Measurements from ENCODE around the gene IPO9. TPM values are rescaled to one million over a fixed set of nuclear protein-coding genes. Genes with fewer than 3 reads are reported as not detected.
A peak's percentile ranks its signal among the peaks of the same experiment; 100 is the strongest.
"Not testable (repeated sequence)": the region's sequence is repeated elsewhere in the genome, so short reads cannot be mapped to it uniquely, and the experiment has no call there.

Gene IPO9
- total RNA-seq, 1 experiment from 2014 or later = 24.8 TPM

DNA sequence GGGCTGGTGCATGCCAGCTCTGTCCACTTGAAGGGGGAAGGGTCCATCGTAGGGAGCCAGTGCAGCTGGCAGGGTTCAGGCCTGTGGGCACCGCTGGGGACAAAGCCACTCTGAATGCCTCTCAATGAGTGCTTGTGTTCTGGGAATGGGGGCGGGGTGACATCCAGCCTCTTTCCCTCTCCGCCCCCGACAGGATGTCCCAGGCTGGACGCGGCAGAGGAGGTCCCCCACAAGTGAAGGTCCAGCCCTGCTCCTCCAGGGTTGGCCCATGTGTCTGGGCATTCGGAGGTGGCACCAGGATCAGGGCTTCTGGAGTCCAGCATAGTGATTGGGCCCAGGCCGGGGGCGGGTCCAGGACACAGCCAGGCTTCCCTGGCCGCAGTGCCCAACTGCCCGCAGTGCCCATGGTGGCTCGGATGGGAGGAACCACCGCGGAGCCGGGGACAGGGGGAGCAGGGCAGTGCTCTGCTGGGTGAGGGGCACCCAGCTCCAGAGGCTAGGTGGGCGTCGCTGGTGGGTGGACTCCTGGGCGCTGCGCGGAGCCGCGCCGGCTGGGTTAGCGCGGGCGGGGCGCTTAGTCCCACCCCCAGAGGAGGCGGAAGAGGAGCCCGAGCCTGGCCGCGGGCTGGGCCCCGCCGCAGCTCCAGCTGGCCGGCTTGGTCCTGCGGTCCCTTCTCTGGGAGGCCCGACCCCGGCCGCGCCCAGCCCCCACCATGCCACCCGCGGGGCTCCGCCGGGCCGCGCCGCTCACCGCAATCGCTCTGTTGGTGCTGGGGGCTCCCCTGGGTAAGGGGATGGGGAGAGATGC lies 59.5 kb downstream of the IPO9 start, which contains the start of gene SHISA4:
Gene SHISA4 (plus strand): TSS at position 617 of the 808 bp plus-strand sequence. CDS start 97 bp downstream, at position 714.
- peak; percentile 94 for DNase-seq (ENCODE audit: low spot score)

DNA sequence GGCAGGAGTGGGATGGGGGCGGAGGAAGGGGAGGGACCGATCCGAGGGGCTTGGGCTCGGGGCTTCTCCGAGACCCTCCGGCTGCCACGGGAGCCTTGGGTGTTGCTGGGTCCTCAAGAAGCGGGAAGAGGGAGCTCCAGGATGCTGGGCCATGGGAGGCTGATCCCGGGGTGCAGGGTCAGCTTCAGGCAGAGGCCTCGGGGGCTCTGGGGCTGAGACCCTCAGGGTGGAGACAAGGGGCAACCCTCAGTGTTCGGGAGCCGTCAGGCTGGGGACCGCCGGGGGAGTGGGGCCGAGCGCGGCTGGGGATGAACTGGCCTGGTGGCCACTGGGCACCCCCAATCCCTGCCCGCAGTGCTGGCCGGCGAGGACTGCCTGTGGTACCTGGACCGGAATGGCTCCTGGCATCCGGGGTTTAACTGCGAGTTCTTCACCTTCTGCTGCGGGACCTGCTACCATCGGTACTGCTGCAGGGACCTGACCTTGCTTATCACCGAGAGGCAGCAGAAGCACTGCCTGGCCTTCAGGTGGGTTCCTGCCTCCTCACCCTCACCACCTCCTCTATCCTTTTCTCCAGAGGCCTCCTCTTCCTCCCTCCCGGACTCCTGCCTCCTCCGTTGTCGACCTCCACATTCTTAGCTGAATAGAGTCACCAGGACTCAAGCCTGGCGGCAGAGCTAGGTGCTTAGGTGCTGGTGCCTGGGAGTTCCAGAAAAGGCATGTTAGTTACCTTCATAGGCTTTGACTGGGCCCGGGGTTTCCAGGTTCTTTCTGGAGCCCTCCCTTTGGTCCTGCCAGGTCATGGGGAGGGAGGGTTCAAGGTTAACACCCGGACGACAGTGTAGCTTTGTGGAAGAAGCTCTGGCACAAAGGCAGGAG lies 60.4 kb downstream of the IPO9 start:
- DNase-seq (ENCODE audit: low spot score) = no peak

DNA sequence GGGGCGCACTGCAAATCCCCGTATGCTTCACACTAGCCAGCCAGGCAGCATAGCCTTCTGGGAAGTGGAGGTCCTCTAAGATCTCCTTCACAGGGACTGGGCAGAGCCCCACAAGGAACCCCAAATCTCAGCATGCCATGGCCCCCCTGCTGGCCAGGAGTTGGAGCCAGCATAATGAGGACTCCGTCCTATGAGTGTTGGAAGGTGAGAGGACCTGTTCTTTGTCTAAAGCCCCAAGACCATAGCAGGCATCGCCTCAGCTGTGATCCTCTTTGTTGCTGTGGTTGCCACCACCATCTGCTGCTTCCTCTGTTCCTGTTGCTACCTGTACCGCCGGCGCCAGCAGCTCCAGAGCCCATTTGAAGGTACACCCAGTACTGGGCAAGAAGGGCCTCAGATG lies 61.3 kb downstream of the IPO9 start:
- DNase-seq (ENCODE audit: low spot score) = no peak

DNA sequence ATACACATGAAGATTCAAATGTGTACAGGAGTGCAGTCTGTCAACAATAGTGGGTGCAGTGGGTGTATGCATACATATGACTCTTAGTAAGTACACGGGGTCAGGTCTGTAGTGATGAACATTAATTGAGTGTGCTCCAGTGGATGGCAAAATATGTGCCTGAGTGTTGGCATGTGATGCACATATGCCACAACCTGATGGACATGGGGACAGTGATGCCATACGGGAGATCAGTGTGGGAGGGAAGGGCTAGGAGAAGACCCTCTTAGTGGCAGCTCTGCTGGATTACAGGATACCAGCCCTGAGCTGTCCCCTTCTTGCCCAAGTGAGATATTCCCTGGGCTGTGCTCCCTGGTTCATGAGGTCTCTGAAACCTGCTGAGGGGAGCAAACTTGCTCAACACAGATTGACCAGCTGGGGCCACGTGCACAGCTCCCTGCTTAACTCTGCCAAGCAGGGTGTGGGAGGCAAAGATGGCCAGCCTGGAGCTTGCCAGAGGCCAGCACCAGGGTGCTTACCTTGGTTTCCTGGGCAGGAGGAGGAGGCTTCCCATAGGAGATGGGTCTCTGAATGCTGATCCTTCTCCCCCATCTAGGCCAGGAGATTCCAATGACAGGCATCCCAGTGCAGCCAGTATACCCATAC lies 62.0 kb downstream of the IPO9 start:
- DNase-seq (ENCODE audit: low spot score) = no peak

DNA sequence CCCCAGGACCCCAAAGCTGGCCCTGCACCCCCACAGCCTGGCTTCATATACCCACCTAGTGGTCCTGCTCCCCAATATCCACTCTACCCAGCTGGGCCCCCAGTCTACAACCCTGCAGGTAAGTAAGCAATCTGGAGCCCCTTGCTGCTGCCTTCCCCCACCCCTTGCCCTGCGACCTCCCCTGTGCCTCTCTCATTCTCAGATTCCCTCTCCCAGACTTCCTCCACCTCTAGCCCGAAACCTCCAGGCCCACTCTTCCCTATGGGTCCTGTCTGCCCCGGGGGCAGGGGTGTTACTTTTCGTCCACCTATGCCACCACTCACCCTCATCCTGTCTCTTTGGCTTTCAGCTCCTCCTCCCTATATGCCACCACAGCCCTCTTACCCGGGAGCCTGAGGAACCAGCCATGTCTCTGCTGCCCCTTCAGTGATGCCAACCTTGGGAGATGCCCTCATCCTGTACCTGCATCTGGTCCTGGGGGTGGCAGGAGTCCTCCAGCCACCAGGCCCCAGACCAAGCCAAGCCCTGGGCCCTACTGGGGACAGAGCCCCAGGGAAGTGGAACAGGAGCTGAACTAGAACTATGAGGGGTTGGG lies 62.6 kb downstream of the IPO9 start:
- no peak for DNase-seq (ENCODE audit: low spot score)

DNA sequence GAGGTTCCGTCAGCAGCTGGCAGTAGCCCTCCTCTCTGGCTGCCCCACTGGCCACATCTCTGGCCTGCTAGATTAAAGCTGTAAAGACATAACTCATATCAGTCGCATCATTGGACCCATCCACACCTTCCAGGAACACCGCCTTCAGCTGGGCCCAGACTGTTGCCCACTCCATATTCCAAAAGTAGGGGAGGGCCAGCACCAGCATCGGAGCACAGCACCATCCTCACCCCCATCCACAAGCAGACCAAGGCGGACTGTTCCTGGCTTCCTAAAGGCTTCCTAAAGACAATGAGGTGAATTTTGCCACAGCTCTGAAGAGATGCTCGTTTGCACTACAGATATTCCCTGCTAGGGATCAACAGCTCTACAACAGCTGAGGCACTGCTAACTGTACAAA lies 63.3 kb downstream of the IPO9 start:
- DNase-seq (ENCODE audit: low spot score) = no peak

DNA sequence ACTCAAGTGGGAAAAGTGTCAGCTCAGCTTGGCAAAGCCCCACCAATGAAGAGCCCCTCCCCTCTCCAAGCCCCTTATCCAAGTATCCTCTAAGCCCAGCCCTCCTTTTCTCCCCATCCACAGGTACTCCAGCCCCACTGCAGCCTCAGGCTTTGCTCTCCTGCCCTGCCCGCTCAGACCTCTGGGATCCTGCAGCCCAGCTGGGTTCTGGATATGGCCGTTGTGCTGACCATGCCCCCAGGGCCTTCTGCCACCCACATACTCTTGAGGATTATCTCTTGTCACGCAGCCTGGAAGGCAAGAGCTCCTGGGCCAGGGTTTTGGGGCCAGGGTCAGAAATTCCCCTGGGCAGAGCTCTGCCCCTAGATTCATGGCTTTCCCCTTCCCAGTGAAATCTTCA lies 64.5 kb downstream of the IPO9 start:
- DNase-seq (ENCODE audit: low spot score) = no peak

DNA sequence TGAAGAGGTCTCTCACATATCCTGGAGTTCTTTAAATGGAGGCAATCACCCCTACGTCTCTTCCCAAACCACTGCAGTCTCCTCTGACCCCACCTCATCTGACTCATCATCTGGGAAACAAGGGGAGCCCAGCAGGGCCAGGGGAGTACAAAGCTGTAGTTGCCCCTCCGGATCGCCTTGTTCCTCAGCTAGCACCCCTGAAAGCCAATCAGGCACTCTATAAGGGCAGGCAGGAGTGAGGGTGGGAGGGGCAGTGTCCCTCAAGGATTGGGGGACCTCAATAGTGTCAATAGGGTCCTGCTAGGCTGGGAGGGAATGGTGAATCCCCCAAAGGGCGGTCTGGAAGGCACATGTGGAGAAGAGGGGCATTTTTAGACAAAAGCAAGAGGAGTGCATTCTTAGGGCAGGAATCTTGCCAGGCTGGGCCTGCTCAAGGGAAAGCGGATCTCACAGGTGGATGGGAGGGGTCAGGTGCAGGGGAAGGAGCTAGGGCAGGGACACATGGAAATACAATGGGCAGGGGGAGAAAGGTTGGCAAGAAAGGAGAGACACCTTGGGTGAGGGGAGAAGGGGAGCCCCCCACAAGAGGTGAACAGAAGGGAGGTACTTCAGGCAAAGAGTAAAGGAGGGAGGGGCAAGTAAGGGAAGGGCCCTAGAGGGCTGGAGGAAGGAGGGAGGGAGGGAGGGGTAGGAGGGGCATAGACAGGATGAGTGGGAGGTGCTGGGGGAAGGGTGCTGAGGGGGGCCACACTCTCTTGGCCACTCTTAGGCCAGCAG lies 65.6 kb downstream of the IPO9 start:
- DNase-seq (ENCODE audit: low spot score) = no peak

DNA sequence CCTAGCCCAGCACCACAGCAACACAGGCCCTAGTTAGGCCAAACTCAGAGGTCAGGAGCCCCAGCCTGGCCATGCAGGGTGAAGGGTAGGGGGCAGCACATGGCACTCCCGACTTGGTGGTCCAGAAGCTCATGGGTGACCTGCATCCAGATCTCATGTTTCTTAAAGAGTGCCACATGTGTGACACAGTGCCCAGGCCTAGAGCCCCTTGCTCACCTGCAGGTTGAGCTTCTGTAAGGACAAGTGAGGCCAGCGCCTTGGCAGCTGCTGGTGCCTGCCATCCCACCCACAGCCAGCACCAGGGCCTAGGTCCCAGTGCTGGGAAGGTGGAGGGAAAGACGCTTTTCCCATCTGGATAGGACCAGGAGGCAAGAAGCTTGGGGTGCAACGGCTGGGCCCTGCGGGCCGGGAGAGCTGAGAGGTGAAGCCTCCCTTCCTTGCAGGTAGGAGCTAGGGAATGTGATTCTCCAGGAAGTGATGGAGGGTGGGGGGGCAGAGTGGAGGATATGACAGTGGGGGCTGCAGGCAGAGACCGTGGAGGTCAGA lies 66.2 kb downstream of the IPO9 start:
- DNase-seq (ENCODE audit: low spot score) = no peak

DNA sequence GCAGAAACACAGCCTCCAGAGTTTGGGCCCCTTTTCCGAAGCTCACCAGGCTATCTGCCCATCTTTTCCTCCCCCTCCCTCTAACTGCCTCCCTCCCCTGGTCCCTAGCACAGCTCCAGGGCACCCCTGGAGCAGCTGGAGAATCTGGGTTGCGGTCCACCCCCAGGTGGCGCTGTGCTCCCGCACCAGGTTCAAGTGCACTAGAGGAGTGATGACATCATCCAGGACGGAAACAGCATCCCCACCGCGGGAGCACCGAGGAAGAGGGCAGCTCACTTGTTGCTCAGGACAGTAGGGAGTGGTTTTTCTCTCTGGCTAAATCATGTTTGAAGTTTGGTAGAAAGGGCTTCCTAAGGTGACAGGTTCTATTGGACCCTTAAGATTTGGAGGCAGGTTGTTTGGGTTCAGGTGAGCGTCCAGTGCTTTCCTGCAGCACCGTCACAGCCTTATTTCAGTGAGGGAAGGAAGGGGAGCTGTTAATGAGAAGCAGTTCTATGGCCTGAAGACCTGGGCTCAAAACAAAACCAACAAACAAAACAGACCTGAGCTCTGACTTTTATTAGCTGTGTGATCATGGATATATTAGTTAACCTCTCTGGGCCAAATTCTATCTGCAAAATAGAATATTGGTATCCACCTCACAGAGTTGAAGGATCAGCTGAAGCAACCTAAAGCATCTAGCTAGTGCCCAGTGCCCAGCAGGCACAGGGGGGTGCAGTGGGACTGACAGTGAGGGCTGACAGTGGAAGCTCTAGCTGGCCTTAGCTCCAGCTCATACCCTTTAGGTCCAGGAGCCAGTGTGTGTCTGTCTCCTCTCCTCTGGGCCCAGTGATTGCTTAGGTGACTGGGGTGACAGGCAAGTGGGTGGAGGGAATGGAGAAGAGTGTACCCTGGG lies 67.2 kb downstream of the IPO9 start:
- DNase-seq (ENCODE audit: low spot score) = peak; percentile 92

DNA sequence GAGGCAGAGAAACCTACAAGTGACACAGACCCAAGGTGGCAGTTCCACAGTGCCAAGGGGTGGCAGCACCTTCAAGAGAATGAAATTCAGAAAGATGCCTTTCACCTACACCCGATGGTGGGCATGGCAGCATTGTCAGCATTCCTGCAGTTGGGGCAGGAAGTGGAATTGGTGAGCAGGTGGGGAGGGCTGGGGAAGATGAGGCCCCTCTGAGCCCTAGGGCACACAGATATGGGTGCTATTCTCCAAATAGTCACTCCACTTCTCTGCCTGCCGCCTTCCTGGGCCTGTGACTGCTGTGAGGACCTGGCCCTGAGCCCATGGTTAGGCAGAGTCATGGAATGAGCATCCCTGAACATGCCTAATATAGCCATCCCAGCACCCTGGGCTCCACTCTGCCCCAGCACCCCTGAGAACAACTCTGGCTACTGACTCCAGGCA lies 68.0 kb downstream of the IPO9 start:
- DNase-seq (ENCODE audit: low spot score) = no peak

DNA sequence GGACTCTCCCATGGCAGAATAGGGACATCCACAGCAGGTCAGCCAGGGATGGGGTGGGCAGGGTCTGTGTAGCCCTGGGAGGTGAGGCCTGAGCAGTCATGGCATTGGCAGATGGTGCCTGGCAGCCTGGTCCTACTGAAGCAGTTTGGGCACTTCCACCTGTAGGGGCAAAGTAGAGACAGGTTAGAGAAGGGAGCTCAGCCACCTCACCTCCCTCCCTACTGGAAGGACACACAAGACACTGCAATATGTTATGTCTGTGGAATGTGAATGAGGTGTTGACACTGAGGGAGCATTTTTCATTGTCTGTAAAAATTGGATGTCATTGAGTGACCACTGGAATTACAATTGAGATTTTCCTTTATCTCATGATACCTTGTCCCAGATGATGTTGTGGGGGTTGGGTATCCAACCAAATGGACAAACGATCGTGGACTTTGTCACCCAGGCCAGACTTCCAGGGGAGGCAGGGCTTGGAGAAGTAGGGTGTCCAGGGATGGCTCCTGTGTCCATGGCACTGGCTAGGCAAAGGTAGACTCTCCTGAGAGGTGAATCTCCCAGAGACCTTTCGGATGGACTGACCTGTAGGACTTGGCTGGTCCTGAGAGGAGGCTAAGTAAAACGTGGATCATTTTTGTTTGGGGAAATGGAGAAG lies 69.4 kb downstream of the IPO9 start:
- no peak for DNase-seq (ENCODE audit: low spot score)

DNA sequence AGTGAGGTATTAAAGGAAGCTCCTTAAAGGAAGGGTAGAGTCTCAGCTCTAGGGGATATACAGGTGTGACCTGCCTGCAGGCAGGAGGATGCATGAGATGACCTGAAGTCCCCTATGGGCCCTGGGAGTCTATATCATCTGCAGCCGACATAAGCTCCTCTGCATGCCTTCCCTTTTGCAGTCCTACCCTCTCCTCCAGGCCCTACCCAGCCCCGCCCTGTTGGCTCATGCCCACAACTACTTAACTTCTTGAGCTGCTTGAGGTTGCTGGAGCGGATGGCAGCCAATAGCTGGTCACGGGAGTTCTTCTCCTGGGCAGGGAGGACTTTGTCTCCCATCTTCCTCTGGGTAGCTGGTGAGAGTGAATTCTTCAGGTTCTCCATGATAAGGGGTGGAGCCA lies 70.0 kb downstream of the IPO9 start:
- no peak for DNase-seq (ENCODE audit: low spot score)

DNA sequence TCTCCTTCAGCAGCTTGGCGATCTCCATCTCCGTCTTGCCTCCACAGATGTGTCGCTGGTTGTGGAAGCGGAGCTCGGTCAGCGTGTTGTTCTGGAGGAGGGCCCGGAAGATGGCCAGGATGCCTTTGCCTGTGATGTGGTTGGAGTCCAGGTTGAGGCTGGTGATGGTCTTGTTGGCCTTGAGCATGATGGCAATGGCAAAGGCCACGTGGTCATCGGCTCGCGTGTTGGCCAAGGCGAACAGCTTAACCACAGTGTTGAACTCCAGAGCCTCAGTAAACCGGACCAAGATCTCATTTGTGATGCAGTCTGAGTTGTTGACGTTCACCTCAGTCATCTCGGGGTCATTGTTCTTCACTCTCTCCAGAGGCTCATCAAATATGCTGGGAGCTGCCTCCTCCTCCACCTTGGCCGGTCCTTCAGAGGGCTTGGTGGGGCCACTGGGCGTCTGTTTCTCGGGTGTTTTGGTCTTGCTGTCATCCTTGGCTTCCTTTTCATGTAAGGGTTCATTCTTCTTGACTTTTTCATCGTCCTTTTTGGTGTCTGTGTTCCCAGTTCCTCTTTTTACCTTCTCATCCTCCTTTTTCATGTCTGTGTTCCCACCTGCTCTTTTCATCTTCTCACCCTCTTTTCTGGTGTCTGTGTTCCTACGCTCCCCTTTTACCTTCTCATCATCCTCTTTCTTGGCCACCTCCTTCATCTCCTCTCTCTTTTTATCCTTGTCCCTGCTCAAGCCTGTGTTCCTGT lies 70.9 kb downstream of the IPO9 start:
- no peak for DNase-seq (ENCODE audit: low spot score)

DNA sequence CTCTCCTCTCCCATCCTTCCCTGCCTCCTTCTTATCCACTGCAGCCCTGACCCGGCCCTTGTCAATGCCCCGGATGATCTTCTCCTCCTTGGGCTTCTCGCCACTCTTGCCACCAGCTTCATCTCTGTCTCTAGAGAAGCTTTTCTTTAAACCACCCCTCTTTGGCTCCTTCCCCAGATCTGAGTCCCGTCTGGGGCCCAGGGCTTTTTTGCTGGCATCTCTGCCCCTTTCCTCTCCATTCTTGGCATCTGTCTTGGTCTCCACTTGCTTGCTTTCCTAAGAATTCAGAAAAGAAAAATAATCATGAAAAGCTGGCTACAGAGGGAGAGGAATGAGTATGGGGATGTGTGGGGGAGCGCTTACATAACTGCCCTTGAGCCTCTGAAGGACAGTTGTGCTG lies 71.5 kb downstream of the IPO9 start:
- no peak for DNase-seq (ENCODE audit: low spot score)

DNA sequence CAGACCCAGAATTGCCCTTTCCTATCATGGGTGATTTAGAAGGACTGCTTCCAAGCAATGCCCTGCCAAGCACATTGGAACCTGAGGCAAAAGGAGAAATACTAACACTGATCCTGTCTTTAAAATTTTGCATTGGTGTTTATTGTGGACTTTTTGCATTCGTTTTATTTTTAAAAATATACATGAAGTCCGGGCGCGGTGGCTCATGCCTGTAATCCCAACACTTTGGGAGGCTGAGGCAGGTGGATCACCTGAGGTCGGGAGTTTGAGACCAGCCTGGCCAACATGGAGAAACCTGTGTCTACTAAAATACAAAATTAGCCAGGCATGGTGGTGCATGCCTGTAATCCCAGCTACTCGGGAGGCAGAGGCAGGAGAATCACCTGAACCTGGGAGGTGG lies 72.1 kb downstream of the IPO9 start:
- DNase-seq (ENCODE audit: low spot score) = not testable (repeated sequence)

DNA sequence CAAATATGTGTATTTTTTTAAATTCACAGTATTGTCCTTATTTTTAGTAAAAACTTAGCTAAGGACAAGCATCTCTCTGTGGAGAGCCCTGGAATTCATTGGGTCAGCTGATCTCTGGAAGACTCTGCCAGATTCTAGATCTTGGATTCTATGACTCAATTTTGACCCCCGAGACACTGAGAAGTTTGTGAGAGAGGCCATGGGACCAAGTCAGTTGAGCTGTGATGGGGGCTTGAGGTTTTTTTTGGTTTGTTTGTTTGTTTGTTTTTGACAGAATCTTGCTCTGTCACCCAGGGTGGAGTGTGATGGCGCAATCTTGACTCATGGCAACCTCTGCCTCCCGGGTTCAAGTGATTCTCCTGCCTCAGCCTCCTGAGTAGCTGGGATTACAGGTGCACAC lies 73.2 kb downstream of the IPO9 start:
- DNase-seq (ENCODE audit: low spot score) = no peak

DNA sequence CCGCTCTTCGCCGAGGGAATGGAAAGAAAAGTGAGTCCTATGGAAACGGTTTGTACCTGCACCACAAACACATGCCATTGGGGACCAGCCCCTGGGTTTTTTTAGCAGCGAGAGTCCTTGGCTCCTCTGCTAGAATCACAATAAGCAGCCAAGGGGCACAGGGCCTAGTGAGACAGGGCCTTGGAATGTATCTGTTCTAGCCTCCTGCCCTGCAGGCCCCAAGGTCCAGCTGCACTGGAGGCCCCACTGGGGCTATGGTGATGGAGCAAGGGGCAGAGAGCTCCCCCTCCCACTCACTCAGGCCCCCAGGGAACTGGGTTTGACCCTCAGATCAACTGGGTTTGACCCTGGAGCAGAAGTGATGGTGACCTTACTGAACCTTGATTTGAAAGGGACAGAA lies 74.2 kb downstream of the IPO9 start:
- DNase-seq (ENCODE audit: low spot score) = no peak

DNA sequence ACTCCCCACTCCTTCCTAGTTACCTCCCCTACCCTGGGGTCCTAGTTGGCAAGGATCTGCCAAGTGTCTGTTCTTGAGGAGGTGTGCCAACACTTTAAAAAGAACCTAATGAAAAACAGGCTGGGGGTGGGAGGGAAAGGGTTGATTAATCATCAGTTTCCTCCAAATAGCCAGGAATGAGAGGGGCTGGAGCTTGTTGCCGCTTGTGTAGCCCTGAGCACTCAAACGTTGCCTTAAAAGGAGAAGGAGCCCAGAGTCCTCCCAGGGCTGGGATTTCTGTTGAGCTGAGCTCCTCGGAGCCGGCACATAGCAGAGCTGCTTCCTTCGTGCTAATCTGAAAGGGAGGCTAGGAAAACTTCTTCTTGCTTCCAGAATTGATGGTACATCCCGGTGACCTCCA lies 75.6 kb downstream of the IPO9 start:
- no peak for DNase-seq (ENCODE audit: low spot score)
